NCI-H128 (cell line): ENCODE data around the gene PARP9.
"Not testable (repeated sequence)": the region's sequence is repeated elsewhere in the genome, so short reads cannot be mapped to it uniquely, and the experiment has no call there.

ENCODE experiments used
- DNase-seq: peaks from one replicate; lab custom pipeline; 2025; ENCODE audit not compliant: unreplicated experiment; lab: John Stamatoyannopoulos, UW

The PARP9 gene

DNA sequence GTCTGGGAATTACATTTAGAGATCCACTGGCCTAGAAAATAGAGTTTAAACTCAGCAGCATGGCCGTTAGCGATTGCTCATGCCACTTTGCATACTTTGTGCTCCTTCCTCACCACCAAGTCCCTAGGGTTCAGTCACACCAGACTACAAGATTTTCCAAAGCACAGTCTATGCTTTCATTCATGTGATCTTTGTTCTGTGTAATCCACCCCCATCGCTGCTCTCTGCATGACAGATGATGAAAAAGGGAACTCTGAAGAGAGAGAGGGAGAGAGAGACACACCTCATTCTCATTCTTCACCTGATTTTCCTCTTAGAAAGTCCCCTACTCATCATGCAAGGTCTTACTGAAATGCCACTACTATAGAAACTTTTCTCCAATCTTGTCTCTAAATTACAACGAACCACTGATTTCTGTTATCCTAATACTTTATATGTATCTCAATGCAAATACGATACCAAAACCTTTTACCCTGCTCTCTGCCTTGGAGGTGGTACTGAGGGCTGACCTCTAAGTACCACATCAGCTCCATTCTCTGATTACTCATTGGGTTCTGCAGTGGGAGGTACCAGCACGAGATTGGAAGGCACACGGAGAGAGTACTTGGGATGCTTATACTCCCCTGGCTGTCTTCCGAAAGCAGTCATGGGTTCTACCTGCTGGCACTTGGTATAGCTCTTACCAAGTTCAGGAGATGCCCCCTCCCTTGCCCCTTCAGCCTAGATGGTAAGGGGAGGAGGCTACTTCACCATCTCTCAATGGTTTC, 12.3 kb upstream of the PARP9 start:
- no peak for DNase-seq

DNA sequence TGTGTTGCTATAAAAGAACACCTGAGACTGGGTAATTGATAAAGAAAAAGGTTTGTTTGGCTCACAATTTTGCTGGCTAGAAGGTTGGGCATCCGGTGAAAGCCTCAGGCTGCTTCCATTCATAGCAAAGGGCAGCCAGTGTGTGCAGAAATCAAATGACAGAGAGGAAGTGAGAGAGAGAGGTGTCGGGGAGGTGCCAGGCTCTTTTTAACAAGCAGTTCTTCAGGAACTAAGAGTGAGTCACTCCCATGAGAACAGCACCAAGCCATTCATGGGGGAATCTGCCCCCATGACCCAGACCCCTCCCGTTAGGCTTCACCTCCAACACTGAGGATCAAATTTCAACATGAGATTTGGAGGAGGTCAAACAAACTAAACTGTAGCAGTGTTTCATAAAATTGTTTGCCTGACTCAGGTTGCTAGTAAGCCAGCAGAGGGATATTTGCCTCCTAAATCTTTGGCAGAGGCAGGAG, 8.9 kb upstream of the PARP9 start:
- no peak for DNase-seq

DNA sequence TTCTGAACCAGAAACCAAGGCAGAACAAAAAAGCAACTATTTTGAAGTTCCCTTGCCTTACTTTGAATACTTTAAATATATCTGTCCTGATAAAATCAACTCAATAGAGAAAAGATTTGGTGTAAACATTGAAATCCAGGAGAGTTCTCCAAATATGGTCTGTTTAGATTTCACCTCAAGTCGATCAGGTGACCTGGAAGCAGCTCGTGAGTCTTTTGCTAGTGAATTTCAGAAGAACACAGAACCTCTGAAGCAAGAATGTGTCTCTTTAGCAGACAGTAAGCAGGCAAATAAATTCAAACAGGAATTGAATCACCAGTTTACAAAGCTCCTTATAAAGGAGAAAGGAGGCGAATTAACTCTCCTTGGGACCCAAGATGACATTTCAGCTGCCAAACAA, 4.7 kb upstream of the PARP9 start:
- DNase-seq, result no peak

DNA sequence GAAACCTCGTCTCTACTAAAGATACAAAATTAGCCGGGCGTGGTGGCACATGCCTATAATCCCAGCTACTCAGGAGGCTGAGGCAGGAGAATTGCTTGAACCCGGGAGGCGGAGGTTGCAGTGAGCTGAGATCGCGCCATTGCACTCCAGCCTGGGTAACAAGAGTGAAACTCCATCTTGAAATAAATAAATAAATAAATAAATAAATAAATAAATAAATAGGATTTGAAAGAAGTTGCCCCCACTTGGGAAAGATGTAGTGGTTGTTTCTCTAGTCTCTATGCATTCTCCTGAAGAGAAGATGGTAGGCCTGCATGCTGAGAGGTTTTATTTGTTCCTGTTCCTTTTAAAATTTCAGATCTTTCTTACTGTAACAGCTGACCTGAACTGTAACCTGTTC, 4.0 kb upstream of the PARP9 start:
- DNase-seq, result not testable (repeated sequence)

GRCh38 chr3:122563717-122564025, 429 bp downstream of the PARP9 start:
- no peak for DNase-seq

GRCh38 chr3:122562923-122563716, 980 bp downstream of the PARP9 start:
- DNase-seq, result no peak

GRCh38 chr3:122560680-122561079, 3.4 kb downstream of the PARP9 start:
- peak; percentile 50 for DNase-seq

DNA sequence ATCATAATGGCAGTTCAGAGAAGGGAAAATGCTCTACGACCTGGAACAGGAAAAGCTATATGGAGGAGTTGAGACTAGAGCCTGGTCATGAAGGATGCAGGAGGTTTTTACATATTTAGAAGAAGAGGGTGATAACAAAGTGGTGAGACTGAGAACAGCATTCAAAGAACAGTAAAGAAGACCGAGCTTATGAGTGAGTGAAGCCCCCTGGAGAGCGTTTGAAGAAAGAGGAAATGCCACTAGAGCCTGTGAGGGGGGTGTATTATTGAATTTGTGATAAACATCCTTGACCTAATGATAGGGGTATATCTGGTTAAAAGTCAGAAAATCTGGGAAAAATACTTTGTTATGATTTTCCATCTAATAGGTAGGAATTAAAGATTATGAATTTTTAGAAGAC, 4.2 kb downstream of the PARP9 start:
- DNase-seq, result no peak

GRCh38 chr3:122558605-122559004, 5.5 kb downstream of the PARP9 start:
- DNase-seq, result no peak

DNA sequence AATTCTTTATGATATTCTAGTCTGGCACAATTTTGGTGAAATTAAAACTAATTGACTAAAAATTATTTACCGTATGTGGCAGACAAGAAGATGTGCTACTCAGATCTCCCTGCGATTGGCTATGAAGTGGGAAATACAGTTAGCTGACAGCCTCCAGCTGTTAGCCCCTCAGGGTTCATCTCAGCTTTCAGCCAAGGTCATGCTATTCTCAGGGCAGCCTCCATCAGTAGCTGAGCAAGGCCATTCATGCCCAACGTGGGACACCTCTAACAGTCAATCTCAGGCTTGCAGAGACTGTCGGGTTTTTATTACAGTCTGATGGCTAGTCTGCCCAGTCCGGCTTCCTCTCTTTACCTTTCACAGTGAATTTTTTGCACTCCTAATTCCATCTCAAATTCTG, 6.7 kb downstream of the PARP9 start:
- DNase-seq, result no peak

GRCh38 chr3:122555275-122556071, 8.6 kb downstream of the PARP9 start:
- no peak for DNase-seq

DNA sequence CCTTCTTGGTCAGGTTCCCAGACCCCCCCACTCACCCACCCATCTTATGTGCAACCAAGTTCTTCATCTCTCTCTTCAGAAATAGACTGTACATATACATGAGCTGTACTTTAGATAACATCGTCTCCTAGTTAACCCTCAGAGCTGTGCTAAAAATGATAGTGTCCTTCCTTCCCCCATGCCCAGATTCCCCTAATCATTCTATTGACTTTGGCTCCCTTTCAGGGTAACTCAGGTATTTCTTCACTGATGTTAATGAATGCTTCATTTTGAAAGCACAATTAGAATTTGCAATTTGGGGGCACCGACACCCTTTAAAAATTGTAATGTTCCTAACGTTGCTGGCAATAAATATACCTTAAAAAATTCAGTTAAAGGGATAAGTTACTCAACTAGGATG, 10.9 kb downstream of the PARP9 start:
- DNase-seq, result no peak

GRCh38 chr3:122548619-122549018, 15.5 kb downstream of the PARP9 start:
- no peak for DNase-seq

- no peak for DNase-seq
Observed at GRCh38 chr3:122548076-122548475, 16.0 kb downstream of the PARP9 start.

- no peak for DNase-seq
Observed at GRCh38 chr3:122546151-122546550, 17.9 kb downstream of the PARP9 start.

DNA sequence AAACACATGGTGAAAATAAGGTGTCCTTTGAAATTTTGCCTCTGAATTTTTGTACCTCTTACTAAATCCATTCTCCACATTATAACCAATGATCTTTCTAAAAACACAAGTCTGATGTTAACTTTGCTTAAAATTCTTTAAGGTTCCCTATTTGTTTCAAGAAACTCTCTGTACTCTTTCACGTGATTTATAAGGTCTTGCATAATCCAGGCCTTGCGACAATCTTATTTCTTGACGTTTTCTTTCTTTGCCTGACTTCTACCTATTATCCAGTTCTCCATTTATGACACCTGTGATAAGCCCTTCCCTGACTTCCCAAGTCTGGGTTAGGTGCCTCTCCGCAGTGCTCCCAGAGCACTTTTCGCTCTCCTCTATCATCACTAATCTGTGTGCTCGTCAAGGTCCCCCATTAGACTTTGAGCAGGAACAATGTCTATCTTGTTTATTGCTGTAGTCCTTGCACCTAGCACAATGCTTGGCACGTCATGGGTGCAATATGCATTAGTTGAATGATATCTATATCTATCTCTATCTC, 25.1 kb downstream of the PARP9 start:
- no peak for DNase-seq

GRCh38 chr3:122536632-122537001, 27.5 kb downstream of the PARP9 start:
- no peak for DNase-seq

DNA sequence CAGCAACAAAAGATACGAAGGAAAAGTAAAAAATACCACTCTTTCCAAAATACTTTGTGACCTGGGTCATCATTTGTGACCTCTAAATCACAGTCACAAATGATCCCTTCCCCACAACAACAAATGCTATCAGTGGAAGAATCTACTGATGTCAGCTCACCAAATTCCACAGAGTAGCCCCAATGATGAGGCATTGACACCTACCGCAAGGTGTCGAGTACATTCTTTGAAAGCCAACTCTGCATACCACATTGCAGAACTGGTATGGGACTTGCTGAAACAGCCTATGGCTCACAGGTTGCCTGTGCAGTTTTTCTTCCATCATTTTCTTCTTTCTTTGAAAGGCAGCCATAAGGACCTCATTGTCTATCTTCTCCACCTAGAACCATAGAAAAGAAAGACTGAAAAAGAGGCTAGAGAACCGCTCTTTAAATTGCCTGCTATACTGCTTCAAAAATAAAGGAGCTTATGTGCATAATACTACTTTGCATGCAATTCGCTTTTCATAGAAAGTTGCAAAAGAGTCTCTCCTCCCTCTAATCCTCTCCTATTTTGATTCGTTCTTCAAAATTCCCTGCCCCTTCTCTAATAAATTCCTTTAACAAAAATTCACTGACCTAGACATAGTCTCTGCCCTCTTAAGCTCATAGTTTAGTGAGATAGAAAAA, 28.0 kb downstream of the PARP9 start:
- DNase-seq, result no peak

GRCh38 chr3:122533931-122534334, 30.2 kb downstream of the PARP9 start:
- no peak for DNase-seq

DNA sequence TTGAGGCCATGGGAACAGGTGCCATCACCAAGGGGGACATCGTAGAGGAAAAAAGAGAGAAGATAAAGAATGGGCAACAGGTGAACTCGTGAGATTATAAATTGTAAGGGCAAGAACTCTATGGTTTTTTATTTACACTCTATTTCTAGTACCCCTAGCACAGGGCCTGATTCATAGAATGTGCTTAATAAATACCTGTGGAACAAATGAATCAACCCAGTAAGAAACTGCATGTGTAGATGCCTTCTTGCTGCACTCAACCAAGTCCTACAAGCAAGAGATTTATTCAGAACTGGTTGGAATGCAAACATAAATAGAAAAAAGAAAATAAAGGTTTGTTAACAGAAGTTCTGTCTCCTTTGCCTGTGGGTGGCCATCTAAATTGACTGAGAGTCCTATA, 30.6 kb downstream of the PARP9 start:
- DNase-seq, result no peak

DNA sequence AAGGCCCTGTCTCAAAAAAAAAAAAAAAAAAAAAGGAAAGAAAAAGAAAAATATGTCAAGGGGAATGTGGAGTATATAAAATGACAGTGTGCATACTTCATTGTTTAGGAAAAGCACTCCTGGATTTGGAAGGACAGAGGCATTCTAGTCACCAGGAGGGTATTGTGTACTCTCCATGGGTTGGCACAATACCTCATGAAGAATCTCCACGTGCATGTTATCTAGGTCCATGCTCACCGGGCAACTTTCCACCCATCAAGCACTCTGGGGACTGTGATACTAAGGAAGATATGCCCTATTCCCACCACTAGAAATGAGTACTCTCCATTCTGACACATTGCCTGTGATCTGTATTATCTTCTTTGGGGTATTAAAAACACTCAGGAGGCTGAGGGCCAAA, 33.9 kb downstream of the PARP9 start:
- no peak for DNase-seq
